H1 (cell line): ENCODE results near the gene GNG14. TPM values are rescaled to one million over a fixed set of nuclear protein-coding genes. Genes with fewer than 3 reads are reported as not detected.
A peak's percentile ranks its signal among the peaks of the same experiment; 100 is the strongest.

Source experiments
- CTCF ChIA-PET: fragments of 300-600 bp; sonication (Branson Sonifier 250); formaldehyde crosslinking; loops from one replicate; lab custom pipeline; 2021; ENCODE audit not compliant: partially characterized antibody; lab: Charles Lee
- POLR2A ChIA-PET: fragments of 300-600 bp; sonication (Branson Sonifier 250); formaldehyde crosslinking; loops from one replicate; lab custom pipeline; 2021; ENCODE audit warnings: inconsistent platforms; ENCODE audit not compliant: partially characterized antibody; lab: Charles Lee
- DNase-seq, 2 experiments: peaks; one replicate each; pipeline versions ENCODE4 v3.0.0 to v3.0.0-alpha.2; 2010 to 2022; ENCODE audit warnings: low spot score in 2 of 2, low read depth in 1 of 2, mixed read lengths in 1 of 2
- FAIRE-seq: peaks from 2 replicates; lab custom pipeline; 2011; peaks lifted over from hg19 to GRCh38; lab: Jason Lieb, UNC
- H2AFZ ChIP-seq: 2 replicates; pipeline ENCODE4 v1.8.1; 2012; ENCODE audit warnings: low read length, inconsistent platforms
- H2AK5ac ChIP-seq: 2 replicates; pipeline ENCODE4 v1.6.1; 2013; ENCODE audit warnings: low read depth, low read length
- H2BK120ac ChIP-seq: replicated peaks from 2 replicates; pipeline ENCODE3; 2013; ENCODE audit warnings: low read depth, low read length, inconsistent platforms
- H2BK12ac ChIP-seq: 2 replicates; pipeline ENCODE4 v1.6.1; 2013; ENCODE audit warnings: low read depth, low read length
- H2BK15ac ChIP-seq: 2 replicates; pipeline ENCODE4 v1.6.1; 2013; ENCODE audit warnings: low read length
- H2BK20ac ChIP-seq: 2 replicates; pipeline ENCODE4 v1.6.1; 2013; ENCODE audit warnings: low read length
- H2BK5ac ChIP-seq: 2 replicates; pipeline ENCODE4 v1.6.1; 2013; ENCODE audit warnings: low read depth, low read length
- H3K14ac ChIP-seq: 2 replicates; pipeline ENCODE4 v1.6.1; 2013; ENCODE audit warnings: inconsistent platforms; ENCODE audit not compliant: insufficient read length
- H3K18ac ChIP-seq: 2 replicates; pipeline ENCODE4 v1.6.1; 2013; ENCODE audit warnings: low read length; ENCODE audit errors: extremely low read depth
- H3K23ac ChIP-seq: 2 replicates; pipeline ENCODE4 v1.6.1; 2013; ENCODE audit warnings: inconsistent platforms; ENCODE audit not compliant: insufficient read length
- H3K23me2 ChIP-seq: 2 replicates; pipeline ENCODE4 v1.6.1; 2013; ENCODE audit warnings: low read depth, low read length
- H3K27ac ChIP-seq: 2 replicates; pipeline ENCODE4 v1.6.1; 2011; ENCODE audit warnings: low read depth, low read length, inconsistent platforms
- H3K27me3 ChIP-seq, 4 experiments: replicated peaks in 1 of 4; 1 replicate in 1 of 4; 2 replicates in 3 of 4; pipeline versions ENCODE4 v1.6.1 to v1.8.1; 2011 to 2013; ENCODE audit warnings: low read length in 3 of 4, mild to moderate bottlenecking in 3 of 4, inconsistent platforms in 2 of 4, mixed read lengths in 2 of 4, moderate library complexity in 1 of 4; ENCODE audit not compliant: control insufficient read depth in 3 of 4, insufficient read depth in 3 of 4; ENCODE audit errors: extremely low read depth in 1 of 4
- H3K36me3 ChIP-seq, 4 experiments: 2 replicates each; pipeline versions ENCODE4 v1.6.1 to v1.8.1; 2011 to 2013; ENCODE audit warnings: mild to moderate bottlenecking in 4 of 4, low read length in 3 of 4, moderate library complexity in 2 of 4, control low read depth in 1 of 4, inconsistent platforms in 1 of 4; ENCODE audit not compliant: insufficient read depth in 4 of 4, control insufficient read depth in 2 of 4
- H3K4ac ChIP-seq: replicated peaks from 2 replicates; pipeline ENCODE3; 2013; ENCODE audit warnings: low read length, low read depth, mixed read lengths, inconsistent platforms; ENCODE audit not compliant: insufficient read length
- H3K4me1 ChIP-seq, 4 experiments: replicated peaks in 1 of 4; 1 replicate in 1 of 4; 2 replicates in 3 of 4; pipeline versions ENCODE4 v1.6.1 to v1.8.1; 2011 to 2013; ENCODE audit warnings: low read length in 3 of 4, inconsistent platforms in 2 of 4, mixed read lengths in 1 of 4; ENCODE audit not compliant: insufficient read depth in 4 of 4, control insufficient read depth in 3 of 4
- H3K4me2 ChIP-seq, 2 experiments: 2 replicates each; pipeline versions ENCODE4 v1.6.1 to v1.8.1; 2011 to 2013; ENCODE audit warnings: low read depth in 2 of 2, low read length in 2 of 2, control low read depth in 1 of 2, inconsistent platforms in 1 of 2, mild to moderate bottlenecking in 1 of 2; ENCODE audit not compliant: insufficient read depth in 1 of 2
- H3K4me3 ChIP-seq, 4 experiments: fragments of 200-600, 300-600 bp in 1 of 4; sonication (generic), shearing (Covaris generic), sonication (Bioruptor Twin) in 1 of 4; 2 replicates each; pipeline versions ENCODE4 v1.5.1 to v1.8.1; 2011 to 2016; ENCODE audit warnings: low read length in 4 of 4, low read depth in 3 of 4, control low read depth in 2 of 4, inconsistent platforms in 2 of 4, mild to moderate bottlenecking in 2 of 4, mixed read lengths in 1 of 4, moderate library complexity in 1 of 4; ENCODE audit not compliant: insufficient read depth in 2 of 4; ENCODE audit errors: extremely low read depth in 1 of 4
- H3K56ac ChIP-seq: replicated peaks from 2 replicates; pipeline ENCODE3; 2013; ENCODE audit warnings: low read depth, mild to moderate bottlenecking, mixed read lengths, low read length, inconsistent platforms; ENCODE audit not compliant: insufficient read length
- H3K79me1 ChIP-seq: 2 replicates; pipeline ENCODE4 v1.6.1; 2013; ENCODE audit warnings: low read depth, low read length, control low read depth
- H3K79me2 ChIP-seq, 2 experiments: 2 replicates each; pipeline versions ENCODE4 v1.6.1 to v1.8.1; 2012 to 2013; ENCODE audit warnings: low read length in 2 of 2, mild to moderate bottlenecking in 2 of 2, inconsistent platforms in 1 of 2; ENCODE audit not compliant: insufficient read depth in 2 of 2, control insufficient read depth in 1 of 2
- H3K9ac ChIP-seq, 4 experiments: replicated peaks in 1 of 4; 1 replicate in 1 of 4; 2 replicates in 3 of 4; pipeline versions ENCODE4 v1.6.1 to v1.8.1; 2011 to 2013; ENCODE audit warnings: low read depth in 3 of 4, low read length in 3 of 4, control low read depth in 2 of 4, mild to moderate bottlenecking in 2 of 4, moderate library complexity in 2 of 4, inconsistent platforms in 1 of 4; ENCODE audit errors: extremely low read depth in 1 of 4
- H3K9me3 ChIP-seq, 2 experiments: 2 replicates each; pipeline versions ENCODE4 v1.6.1 to v1.8.1; 2012 to 2013; ENCODE audit warnings: mild to moderate bottlenecking in 2 of 2, moderate library complexity in 2 of 2, control low read depth in 1 of 2, inconsistent platforms in 1 of 2, low read depth in 1 of 2, low read length in 1 of 2, mixed read lengths in 1 of 2; ENCODE audit not compliant: insufficient read depth in 2 of 2
- H4K20me1 ChIP-seq, 2 experiments: replicated peaks in 1 of 2; 2 replicates each; pipeline versions ENCODE3 to v1.8.1; 2011 to 2013; ENCODE audit warnings: inconsistent platforms in 2 of 2, low read length in 2 of 2, mild to moderate bottlenecking in 1 of 2; ENCODE audit not compliant: insufficient read depth in 2 of 2, control insufficient read depth in 1 of 2
- H4K5ac ChIP-seq: 2 replicates; pipeline ENCODE4 v1.6.1; 2013; ENCODE audit warnings: low read length, low read depth, mixed read lengths, inconsistent platforms; ENCODE audit not compliant: insufficient read length
- H4K8ac ChIP-seq: 2 replicates; pipeline ENCODE4 v1.8.0; 2013; ENCODE audit warnings: mild to moderate bottlenecking, moderate library complexity, low read length, inconsistent platforms; ENCODE audit not compliant: insufficient read depth; ENCODE audit errors: extremely low read depth
- H4K91ac ChIP-seq: replicated peaks from 2 replicates; pipeline ENCODE3; 2013; ENCODE audit warnings: low read length, mixed read lengths, inconsistent platforms; ENCODE audit not compliant: insufficient read length
- POLR2AphosphoS5 ChIP-seq: IDR thresholded peaks from 2 replicates; pipeline ENCODE4 v1.6.1; 2011; ENCODE audit warnings: low read depth, low read length
- SRF ChIP-seq: IDR thresholded peaks from 2 replicates; pipeline ENCODE4 v1.6.1; 2011; ENCODE audit warnings: mild to moderate bottlenecking, low read depth, low read length, moderate library complexity
- WGBS, 2 experiments: shearing (Covaris generic) in 1 of 2; methylation state at CpG; one replicate each; pipeline versions ENCODE4 v1.1.6 to v1.1.7; 2013 to 2015; ENCODE audit warnings: low lambda C conversion rate in 2 of 2, mixed read lengths in 2 of 2, inconsistent platforms in 1 of 2, low coverage in 1 of 2, missing lambda C conversion rate in 1 of 2; ENCODE audit not compliant: insufficient replicate concordance in 2 of 2, insufficient coverage in 1 of 2, insufficient read length in 1 of 2; ENCODE audit errors: extremely low coverage in 1 of 2, missing lambda C conversion rate in 1 of 2; 5-methylcytosine and 5-hydroxymethylcytosine counted together
- polyA plus RNA-seq, 7 experiments: library from polyadenylated mRNA; depleted of rRNA in 3 of 7; stranded (reverse) in 5 of 7; unstranded in 2 of 7; fragments of >200 nt in 5 of 7; fragments of 200-250 nt in 2 of 7; gene quantifications; 1 replicate in 5 of 7; 2 replicates in 1 of 7; 4 replicates in 1 of 7; pipeline versions ENCODE4 v1.2.1 to v1.2.3, GENCODE V29; 2011 to 2013; ENCODE audit warnings: missing spikeins in 2 of 7, mixed read lengths in 2 of 7
- total RNA-seq: library from RNA; stranded (reverse); fragmentation: NEBNext Ultra II Directional; extraction: Animal tissue kit (Norgen Biotek cat#: 25700); gene quantifications from 2 replicates; pipeline ENCODE4 v1.2.1, GENCODE V29; 2021

GNG14 gene
- total and polyA plus RNA-seq, 2 of the 8 experiments (the other 6 are each of a cell fraction or from before 2014, with no cell fraction given) = not detected

DNA sequence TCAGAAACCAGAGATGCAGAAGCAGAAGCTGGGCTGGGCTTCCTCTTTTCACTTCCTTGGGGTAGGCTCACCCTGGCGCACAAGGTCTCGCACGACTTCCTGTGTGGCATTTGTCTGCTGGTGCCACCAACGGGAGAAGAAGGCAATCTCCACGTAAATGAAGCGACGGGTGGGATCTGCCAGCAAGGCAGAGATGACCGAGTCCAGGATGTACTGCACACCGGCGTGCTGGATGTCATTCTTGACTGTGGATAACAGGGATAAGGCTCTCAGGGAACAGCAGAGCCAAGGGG lies 22.6 kb upstream of the GNG14 start:
- H3K4me2 ChIP-seq = no peak overlapping the region; a peak in 1 of 4 replicates
- no peak for TF ChIP-seq SRF
- no peak for TF ChIP-seq POLR2AphosphoS5

More for the DNA sequence above, 22.6 kb upstream of the GNG14 start:
- H3K4me1 ChIP-seq = peaks cover 3 to 22% (median 7%) of the 10 kb centered on the region in 4 experiments
- peaks cover 6 to 10% (median 6%) of the 10 kb centered on the region in 4 experiments; a peak in 5 of 8 replicates for H3K36me3 ChIP-seq
- no peak overlapping the region for H2BK120ac ChIP-seq
- H4K8ac ChIP-seq = 0 out of 2 replicates have a peak overlapping the region, but pooled peaks have one; percentile 26
- no peak overlapping the region for H3K18ac ChIP-seq
- no peak overlapping the region; the same call in 1 of the 2 replicates for H2BK5ac ChIP-seq
- peaks cover 22% of the 10 kb centered on the region for H3K23me2 ChIP-seq
- DNase-seq = no peak
- no peak overlapping the region for H3K4me3 ChIP-seq
- H3K56ac ChIP-seq = no peak overlapping the region
- 0 out of 2 replicates have a peak overlapping the region, but pooled peaks have one; percentile 17 for H2BK12ac ChIP-seq
- no peak overlapping the region for H2BK15ac ChIP-seq
- H2AK5ac ChIP-seq = 0 out of 2 replicates have a peak overlapping the region, but pooled peaks have one; percentile 76
- no peak overlapping the region for H3K14ac ChIP-seq
- 95% methylated on average over 10 of the region's 10 CpGs; no CpG with 5 or more reads in 1 of the 2 experiments for WGBS, 2 experiments
- H3K79me2 ChIP-seq = peaks cover 0 to 19% of the 10 kb centered on the region in 2 experiments; a peak in 1 of 4 replicates
- H4K91ac ChIP-seq = no peak overlapping the region
- no peak overlapping the region for H2BK20ac ChIP-seq
- no peak overlapping the region for H4K5ac ChIP-seq
- H2AFZ ChIP-seq = no peak overlapping the region
- H3K23ac ChIP-seq = no peak overlapping the region
- no peak overlapping the region for H3K27ac ChIP-seq
- H3K79me1 ChIP-seq = peaks cover 4% of the 10 kb centered on the region; the same call in 1 of the 2 replicates
- H3K4ac ChIP-seq = no peak overlapping the region
- no peaks in the 10 kb centered on the region for H3K9me3 ChIP-seq
- FAIRE-seq = no peak
- ChIA-PET POLR2A (interaction anchor here (2.1 to 2.6 kb wide), 2 partner anchors 11 to 16 kb away, joined by 18 to 31 read pairs; partner anchors contain the start of gene DHPS), CTCF (interaction anchor here (2.0 kb wide), 1 partner anchor 8 kb away, joined by 6 read pairs; no protein-coding TSS in a partner anchor)
- no peak overlapping the region for H3K9ac ChIP-seq
- H3K27me3 ChIP-seq = no peaks in the 10 kb centered on the region; a peak in 1 of 7 replicates
- H4K20me1 ChIP-seq = peaks cover 0 to 6% of the 10 kb centered on the region in 2 experiments
